GM12874 (cell line): ENCODE results near the gene YTHDF1.

ENCODE experiments used
- TF ChIP-seq, protein P1 (sequence below): IDR thresholded peaks from 2 replicates; pipeline ENCODE4 v1.5.1; 2011; ENCODE audit warnings: low read depth, mild to moderate bottlenecking, control low read depth, low read length, moderate library complexity; ENCODE audit not compliant: insufficient read depth

YTHDF1 gene

DNA sequence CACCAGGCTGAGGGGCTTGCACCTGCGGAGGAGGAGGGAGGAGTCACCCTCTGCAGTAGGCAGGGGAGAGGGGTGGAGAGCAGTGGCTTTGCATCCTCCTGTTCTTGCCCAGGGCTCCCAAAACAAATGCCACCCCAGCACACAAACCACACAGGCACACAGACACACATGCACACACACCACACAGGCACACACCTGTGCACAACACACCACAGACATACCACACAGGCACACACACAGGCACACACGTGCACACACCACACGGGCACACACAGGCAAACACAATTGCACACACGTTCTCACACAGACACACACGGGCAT is 26.6 kb downstream of the YTHDF1 start:
- TF ChIP-seq, protein P1, sequence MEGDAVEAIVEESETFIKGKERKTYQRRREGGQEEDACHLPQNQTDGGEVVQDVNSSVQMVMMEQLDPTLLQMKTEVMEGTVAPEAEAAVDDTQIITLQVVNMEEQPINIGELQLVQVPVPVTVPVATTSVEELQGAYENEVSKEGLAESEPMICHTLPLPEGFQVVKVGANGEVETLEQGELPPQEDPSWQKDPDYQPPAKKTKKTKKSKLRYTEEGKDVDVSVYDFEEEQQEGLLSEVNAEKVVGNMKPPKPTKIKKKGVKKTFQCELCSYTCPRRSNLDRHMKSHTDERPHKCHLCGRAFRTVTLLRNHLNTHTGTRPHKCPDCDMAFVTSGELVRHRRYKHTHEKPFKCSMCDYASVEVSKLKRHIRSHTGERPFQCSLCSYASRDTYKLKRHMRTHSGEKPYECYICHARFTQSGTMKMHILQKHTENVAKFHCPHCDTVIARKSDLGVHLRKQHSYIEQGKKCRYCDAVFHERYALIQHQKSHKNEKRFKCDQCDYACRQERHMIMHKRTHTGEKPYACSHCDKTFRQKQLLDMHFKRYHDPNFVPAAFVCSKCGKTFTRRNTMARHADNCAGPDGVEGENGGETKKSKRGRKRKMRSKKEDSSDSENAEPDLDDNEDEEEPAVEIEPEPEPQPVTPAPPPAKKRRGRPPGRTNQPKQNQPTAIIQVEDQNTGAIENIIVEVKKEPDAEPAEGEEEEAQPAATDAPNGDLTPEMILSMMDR = no peak

- TF ChIP-seq, protein P1 = no peak
Observed at GRCh38 chr20:63188641-63189321, 27.1 kb downstream of the YTHDF1 start.

DNA sequence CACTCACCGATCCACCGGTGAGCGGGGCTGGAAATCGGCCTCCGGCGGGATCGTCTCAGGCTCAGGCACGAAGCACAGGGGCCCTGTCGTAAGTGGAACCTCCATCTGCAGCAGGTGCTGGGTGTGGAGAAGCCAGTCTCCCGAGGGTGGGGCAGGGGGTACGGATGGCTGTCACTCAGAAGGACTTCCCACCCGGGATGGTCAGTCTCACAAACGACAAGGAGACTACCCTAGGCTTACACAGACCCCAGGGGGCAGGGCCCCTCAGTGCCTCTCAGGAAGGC is 27.8 kb downstream of the YTHDF1 start:
- TF ChIP-seq, protein P1 = no peak

DNA sequence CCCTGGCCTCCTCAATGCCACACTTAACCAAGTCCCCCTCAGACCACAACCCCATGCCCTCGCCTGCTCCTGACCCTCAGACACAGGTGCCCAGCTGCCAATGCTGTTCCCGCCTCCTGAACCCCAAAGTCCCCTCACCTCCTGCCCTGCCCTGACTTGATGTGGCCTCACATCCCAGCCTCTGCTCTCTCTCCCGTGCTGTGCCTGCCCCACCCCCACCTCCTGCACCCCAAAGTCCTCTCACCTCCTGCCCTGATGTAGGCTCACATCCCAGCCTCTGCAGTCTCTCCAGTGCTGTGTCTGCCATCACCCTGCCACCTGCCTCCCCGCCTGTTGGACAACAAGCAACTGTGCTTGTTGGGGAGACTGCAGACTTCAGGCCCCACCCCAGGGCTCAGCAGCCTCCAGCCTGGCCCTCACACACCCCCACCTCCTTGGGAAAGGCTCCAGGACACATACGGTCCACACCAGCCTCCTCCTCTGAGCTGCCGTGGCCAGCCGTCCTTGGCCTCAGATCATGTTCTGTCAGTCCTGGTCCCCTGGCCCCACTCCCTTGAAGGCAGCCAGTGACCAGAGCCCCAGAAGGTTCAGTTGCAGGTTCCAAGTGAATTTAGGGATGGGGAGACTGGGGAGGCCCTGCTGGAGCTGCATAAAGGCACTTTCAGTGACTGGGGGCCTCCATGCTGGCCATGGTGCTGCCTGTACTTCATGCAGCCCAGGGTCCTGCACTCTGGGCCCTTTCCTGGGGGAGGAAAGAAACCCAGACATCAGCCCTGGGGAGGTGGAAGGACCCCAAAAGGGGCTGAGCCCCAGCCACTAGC is 28.4 kb downstream of the YTHDF1 start:
- TF ChIP-seq, protein P1 = no peak

DNA sequence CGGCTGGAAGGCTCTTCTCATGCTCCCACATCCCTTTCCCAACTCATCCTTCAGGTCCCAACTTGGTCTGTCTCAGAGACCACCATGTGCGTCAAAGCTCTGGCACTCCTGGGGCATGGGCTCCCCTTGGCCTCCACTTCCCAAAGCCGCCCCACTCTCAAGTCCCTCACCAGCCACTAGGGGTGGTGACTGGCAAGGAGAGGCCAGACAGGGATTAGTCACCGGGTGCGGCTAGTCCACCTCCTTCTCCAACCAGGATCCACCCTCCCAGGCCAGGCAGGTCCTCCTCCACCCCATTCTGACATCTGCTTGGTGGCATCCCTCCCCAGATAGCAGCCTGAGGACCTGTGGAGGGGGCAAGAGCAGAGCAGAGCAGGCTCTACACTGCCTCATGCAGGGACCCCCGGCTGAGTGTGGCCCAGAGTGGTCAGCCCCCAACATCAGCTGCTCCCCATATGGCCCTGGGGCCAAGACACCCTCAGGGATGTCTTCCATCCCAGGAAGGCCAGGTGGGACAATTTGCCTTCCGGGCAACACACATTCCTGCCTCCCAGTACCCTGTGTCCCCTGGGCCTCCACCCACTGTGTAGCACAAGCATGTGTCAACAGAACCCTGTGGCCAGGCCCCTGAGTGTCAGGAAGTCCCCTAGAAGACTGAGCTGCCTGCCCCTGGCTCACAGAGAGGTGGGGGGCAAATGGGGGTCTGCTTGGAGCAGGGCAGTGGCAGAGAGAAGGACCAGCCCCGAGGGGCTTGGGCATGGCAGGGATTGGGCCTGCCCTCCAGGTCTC is 29.2 kb downstream of the YTHDF1 start:
- TF ChIP-seq, protein P1 = no peak

- TF ChIP-seq, protein P1 = no peak
Observed at GRCh38 chr20:63186084-63186483, 29.8 kb downstream of the YTHDF1 start.

GRCh38 chr20:63185215-63185796 is 30.6 kb downstream of the YTHDF1 start:
- TF ChIP-seq, protein P1 = no peak
